GM21367 (cell line): ENCODE data around the gene ANKLE1.
A peak's percentile ranks its signal among the peaks of the same experiment; 100 is the strongest.
"Not testable (repeated sequence)": the region's sequence is repeated elsewhere in the genome, so short reads cannot be mapped to it uniquely, and the experiment has no call there.

Experiments used
- ATAC-seq: cut with Tn5 transposase; IDR thresholded peaks from one replicate; pipeline ENCODE4 v1.9.1; 2021; ENCODE audit not compliant: unreplicated experiment

Gene ANKLE1

DNA sequence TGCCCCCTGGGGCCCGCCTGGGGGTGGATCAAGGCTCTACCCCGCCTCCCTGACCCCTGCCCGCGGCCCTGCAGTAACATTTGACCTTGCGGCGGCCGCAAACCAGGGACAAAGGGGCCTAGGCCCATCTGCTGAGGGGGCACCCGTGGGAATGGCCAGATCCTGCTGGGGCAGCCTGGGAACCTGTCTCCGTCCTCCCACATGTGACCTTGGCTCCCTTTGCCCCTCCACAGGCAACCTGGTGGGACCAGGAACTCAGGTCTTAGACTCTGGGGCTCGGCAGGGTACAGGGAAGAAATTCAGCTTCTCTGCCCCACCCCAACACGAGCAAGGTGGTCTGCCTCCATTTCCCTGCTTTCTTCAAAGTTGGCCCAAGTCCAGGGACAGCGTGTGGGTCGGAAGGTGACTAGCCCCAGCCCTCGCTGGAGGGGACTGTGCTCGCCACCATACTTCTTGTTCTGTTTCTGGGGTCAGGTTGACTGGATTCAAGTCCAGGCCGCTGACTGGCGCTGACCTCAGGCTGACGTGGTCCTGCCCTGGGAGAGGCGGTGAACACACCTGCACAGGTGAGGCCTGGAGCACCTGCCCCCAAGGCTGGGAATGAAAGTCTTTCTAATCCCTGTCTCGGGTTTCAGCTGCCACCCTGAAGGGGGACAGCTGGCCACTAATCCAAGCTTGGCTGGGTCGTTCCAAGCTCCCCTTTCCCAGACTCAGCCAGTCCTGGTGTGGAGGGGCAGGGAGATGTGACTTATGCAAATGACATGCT is 33.5 kb upstream of the ANKLE1 start:
- no peak for ATAC-seq

DNA sequence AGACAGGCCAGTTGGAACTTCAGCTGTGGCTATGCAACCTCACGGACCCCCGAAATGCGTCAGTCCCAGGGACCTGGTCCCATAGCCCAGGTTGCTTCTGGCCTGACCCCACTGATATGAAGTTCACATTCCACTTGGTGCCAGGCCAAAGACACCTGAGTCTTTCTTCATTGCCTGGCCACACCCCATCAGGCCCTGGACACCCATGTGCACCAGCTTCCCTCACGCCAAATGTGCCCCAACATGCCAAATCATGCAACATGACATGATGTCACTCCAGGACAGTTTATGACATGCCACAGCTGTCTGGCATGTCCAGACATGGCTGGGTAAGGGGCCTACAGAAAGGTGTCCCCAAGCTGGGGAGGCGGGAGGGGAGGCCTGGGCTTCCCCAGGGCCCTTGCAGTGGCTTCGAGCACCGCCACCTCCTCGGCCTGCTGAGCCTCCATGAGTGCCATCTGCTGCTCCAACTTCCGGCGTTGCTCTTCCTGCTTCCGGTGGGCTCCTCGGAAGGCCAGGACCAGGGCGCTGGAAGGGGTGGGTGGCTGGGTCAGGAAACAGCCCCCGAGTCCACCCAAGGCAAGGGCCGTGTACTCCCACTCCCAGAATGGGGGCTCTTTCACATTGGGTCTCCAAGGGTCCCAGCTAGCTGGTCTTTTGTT is 31.7 kb upstream of the ANKLE1 start:
- ATAC-seq: no peak

DNA sequence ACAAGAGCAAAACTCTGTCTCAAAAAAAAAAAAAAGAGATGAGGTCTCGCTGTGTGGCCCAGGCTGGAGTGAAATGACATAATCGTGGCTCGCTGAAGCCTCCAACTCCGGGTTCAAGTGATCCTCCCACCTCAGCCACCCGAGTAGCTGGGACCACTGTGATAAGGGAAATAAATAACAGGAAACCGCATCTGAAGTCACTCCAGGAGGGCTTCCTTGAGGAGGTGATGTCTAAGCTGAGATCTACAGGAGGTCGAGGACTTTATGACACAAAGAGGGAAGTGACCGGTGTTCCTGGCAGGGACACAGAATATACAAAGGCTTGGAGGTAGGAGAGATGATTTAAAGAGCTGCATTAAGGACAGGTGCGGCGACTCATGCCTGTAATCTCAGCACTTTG is 27.1 kb upstream of the ANKLE1 start:
- ATAC-seq: no peak

DNA sequence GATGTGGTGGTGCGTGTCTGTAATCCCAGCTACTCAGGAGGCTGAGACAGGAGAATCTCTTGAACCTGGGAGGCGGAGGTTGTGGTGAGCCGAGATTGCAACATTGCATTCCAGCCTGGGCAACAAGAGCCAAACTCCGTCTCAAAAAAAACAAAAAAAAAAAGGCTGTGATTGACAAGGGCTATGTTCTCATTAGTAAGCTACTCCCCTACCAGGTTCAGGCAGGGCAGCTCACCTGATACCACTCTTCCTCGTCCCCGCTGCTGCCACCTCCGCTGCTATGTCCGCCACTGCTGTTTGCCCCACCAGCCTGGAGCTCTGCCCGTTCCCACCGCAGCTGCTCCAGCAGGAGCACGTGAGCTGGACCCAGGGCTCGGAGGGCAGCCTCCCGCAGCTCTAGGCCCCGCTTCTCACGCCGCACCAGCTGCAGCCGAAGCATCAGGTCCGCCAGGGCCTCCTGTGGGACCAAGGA is 26.5 kb upstream of the ANKLE1 start:
- ATAC-seq: no peak

DNA sequence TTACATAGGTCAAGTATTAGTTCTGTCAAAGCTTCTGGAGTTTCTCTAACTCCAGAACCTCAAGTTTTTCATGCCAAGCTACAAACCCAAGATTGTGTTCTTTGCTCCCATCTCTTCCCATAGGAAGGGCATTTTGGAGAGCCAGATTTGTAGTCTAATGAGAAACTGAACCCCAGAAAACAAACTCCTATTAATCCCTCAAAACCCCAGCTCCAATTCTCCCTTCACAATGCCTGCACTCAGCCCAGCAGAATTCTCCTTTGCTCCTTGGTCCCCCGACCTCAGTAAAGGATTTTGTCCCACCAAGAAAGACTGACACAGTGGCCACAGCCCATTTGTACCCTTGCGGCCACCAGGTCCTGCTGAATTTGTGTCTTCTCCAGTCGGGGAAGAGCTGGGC is 25.6 kb upstream of the ANKLE1 start:
- ATAC-seq: no peak

DNA sequence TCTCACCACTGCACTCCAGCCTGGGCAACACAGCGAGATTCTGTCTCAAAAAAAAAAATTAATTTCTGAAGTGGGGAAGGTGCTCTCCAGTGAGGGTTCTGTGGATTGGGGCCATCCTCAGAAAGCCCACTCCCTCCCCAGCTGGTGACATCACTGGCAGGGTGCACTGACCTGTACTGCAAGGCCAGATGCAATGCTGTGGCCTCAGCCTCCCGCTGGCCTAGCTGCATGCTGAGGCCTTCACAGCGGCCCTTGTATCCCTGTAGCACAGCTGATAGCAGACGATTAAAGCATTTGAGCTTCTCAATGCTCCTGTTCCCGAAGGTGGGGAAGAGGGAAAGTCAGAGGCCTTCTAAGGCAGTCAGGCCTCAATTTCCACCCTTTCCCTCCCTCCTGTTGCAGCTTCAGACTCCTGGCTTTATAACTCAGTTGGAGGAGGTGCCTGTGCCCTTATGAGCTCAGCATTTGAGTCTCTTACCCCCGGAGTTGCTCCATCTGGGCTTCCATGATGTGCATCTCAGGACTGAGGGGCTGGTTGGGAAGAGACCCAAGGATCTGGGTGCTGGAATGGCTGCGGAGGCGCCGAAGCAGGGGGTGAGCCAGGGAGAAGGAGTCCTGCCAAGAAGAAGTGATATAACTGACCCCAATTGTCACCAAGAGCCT is 22.5 kb upstream of the ANKLE1 start:
- no peak for ATAC-seq

DNA sequence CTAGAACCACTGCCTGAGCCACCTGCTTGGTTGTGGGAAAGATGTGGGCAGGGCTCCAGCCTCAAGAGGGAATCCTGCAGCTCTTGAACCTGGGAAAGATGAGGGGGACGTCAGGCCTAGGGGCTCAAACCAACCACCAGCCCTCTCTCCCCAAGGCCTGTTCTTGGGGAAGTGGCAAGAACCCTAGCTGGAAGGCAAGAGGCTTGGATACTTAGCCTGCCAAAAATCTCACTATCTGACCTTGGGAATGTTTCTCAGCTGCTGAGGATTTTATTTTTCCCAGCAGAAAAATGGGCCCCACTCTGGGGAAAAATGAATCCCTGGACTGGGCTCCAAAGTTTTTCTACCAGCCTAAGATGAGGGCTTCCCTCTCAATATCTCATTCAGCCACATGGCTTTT is 21.8 kb upstream of the ANKLE1 start:
- ATAC-seq: no peak

DNA sequence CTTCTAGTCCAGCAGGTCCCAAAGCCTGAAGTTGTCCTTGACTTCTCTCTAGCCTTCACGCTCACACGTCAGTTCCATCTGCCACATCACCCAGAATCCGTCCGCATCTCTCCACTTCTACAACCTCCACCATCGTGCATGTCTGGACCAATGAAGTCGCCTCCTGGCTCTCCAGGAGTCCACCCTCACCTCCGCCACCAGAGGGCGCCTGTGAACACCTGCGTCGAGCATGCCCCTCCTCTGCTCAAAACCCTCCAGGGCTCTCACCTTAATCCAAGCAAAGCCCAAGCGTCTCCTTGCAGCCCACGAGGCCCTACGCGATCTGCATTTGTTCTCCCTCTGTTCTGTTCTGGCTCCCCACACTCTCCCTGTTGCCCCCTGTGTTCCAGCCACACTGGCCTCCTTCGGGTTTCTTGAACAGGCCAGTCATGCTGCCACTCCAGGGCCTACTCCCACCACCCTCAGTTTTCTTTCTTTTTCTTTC is 20.8 kb upstream of the ANKLE1 start:
- ATAC-seq: no peak

DNA sequence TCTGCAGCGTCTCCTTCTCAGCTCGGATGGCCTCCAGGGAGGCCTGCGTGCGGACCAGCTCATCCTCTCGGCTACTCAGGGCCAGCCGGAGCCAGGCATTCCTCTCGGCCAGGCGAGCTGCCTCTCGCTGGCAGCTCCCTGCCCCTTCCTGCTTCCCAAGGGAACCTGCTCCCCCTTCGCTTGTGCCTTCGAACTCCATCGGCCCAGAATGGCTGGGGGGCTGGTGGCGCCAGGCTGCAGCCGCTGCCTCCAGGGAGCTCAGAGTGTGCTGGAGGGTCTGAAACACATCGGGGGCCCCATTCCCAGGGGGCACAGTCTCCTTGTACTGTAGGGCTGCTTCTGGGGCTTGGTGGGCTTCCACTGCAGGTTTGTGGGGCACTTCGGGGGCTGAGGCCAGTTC is 19.1 kb upstream of the ANKLE1 start:
- ATAC-seq: no peak

DNA sequence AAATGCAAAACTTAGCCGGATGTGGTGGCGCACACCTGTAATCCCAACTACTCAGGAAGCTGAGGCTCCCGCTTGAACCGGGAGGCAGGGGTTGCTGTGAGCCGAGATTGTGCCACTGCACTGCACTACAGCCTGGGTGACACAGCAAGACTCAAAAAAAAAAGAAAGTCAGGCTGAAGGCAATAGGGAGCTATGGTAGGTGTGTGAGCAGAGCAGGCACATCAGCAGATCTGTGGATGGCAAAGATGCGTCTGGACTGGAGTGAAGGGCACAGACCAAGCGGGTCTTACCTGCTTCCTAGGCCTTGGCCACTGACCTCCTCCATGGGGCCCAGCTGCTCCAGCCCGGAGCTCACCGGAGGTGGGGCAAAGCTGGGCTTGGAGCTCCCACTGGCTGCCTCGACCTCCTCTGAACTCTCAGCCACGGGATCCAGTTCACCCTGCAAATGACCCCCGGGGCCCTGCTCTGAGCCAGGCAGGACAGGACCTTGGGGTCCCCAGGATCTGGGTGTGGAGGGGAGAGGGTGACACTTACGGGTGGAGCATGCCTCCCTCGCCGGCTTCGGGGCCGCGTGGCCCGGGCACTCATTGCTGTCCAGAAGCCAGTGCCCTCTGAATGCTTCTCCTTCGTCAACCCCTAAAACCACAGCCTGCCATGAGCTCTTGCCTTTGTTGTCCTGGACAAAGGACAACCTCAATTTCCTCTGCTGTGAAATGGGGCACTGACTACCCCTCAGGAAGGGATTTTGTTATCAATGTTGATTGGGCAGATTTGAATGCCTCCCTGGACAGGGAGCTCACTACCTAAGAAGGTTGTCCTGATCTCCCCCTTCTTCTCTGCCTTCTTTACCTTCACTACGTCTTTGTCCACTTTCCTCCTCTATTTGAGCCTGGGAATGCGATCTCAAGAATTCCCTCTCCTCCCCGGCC is 17.7 kb upstream of the ANKLE1 start:
- no peak for ATAC-seq

DNA sequence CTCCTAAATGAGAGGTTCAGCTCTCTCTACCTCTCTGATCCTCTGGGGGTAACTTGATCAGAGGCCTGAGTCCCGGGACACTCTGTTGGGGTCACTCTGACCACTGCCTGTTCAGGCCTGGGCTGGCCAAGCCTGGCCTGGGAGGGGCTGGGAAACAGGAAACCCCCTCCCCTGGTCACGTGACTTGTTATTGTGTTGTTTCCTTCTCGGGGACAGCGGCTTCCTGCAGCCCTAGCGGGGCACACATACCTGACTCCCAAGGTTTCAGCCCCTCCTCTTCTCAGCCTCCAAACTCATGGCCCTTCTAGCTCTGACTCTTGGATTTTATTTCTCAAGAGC is 17.1 kb upstream of the ANKLE1 start, which contains the start of gene USHBP1:
Gene USHBP1 (minus strand): TSS at position 105 of the 339 bp plus-strand sequence. CDS start 446 bp downstream, outside the sequence.
- ATAC-seq: no peak

DNA sequence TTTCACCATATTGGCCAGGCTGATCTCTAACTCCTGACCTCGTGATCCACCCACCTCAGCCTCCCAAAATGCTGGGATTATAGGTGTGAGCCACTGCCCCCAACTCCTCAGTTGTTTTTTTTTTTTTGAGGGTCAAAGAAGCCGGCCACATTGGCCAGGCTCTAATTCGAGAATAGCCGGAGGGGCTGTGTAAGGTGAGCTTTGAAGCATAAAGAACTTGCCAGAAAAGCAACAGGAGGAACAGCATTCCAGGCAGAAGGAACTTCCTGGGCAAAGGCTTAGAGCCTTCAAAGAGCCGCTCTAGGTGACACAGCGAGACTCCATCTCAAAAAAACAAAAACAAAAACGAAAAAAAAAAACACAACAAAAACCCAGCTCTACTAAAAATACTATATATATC is 15.7 kb upstream of the ANKLE1 start:
- ATAC-seq: no peak

DNA sequence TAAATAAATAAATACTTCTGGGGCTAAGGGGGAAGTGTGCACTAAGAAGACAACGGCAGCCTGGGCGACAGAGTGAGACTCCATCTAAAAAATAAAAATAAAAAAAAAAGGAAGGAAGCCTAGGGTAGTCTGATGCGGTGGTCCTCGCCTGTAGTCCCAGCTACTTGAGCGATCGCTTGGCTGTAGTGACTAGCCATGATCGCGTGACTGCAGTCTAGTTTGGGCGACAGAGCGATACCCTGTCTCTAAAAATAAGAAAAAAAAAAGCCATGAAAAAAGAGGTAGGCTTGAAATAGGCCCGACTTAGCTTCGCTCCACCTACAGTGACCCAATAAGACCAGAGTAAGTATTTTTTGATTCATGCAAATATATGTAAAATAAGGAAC is 15.1 kb upstream of the ANKLE1 start:
- ATAC-seq: peak; percentile 17

DNA sequence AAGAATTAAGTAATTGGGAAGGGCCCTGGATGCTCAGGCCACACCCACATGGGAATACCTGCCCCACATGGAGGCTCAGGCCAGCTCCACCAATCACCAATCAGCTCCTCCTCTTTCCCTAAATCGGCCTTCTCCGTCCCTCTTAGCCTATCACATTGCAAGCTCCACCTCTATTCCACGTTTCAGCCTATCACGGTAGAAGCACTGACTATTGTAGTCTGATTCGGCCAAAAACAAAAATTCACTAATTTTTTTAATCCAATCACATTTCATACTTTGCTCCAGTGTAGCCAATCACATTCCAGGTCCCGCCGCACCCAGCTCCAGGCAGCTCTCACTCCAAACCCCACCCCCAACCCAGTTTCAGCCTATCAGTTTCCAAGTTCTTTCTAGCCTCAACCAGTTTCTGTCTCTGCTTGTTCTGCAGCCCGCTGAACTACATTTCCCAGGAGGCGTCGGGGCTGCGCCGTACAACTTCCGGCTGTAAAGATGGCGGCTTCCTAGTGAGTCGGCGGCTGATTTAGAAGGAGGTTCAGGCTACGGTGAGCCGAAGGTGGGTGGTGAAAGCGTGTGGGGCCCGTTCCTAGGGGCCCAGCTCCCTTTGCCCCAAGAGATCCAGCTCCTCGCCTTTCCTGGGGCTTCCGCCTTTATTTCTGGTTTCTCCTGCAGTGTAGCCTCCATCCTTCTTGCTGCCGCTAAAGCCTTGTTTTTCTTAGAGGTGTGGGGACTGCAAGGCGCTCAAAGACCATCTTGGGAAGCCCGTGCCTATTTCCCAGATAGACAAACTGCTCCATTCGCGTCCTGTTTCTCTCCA is 14.5 kb upstream of the ANKLE1 start, which contains the start of gene BABAM1:
Gene BABAM1 (plus strand): TSS at position 469 of the 814 bp plus-strand sequence. CDS start 1,364 bp downstream, outside the sequence.
- peak; percentile 85 for ATAC-seq

DNA sequence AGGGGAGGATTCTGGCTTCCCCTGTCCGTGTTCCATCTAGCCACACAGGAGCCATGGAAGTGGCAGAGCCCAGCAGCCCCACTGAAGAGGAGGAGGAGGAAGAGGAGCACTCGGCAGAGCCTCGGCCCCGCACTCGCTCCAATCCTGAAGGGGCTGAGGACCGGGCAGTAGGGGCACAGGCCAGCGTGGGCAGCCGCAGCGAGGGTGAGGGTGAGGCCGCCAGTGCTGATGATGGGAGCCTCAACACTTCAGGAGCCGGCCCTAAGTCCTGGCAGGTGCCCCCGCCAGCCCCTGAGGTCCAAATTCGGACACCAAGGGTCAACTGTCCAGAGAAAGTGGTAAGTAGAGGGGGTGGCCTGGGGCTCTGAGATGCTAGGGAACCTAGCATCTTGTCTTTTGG is 12.9 kb upstream of the ANKLE1 start:
- ATAC-seq: no peak

DNA sequence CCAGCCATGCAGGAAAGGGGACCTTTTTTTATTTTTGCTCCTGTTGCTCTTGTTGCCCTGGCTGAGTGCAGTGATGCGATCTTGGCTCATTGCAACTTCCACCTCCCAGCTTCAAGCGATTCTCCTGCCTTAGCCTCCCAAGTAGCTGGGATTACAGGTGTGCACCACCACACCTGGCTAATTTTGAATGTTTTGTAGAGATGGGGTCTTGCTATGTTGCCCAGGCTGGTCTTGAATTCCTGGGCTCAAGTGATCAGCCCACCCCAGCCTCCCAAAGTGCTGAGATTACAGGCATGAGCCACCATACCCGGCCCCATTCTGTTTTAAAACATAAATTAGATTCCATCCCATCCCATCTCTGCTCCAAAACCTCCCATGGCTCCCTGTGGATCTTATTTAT is 6.8 kb upstream of the ANKLE1 start:
- not testable (repeated sequence) for ATAC-seq

DNA sequence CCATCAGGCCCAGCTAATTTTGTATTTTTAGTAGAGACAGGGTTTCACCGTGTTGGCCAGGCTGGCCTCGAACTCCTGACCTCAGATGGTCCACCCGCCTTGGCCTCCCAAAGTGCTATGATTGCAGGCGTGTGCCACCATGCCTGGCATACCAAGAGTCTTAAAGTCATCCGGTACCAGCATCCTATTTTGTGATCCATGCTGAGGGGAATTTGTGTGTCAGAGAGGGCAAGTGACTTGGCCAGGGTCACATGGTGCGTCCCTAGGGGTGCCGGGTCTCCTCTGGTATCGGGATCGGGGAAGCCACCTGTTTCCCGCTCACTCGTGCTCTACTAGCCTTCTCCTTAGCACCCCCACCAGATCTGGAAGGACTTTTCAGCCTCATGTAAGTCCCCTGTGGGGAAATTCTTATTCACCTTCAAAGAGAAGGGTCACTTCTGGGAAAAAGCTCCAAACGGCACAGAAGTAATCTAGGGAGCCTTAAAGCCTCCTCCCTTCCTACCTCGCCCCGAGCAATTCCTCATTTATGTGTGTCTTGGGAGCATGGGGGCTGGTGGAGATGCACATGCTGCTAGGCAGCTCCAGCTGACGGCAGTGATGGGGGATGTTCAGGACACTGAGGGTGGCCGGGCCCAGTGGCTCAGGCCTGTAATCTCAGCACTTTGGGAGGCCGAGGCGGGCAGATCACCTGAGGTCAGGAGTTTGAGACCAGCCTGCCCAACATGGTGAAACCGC is 6.1 kb upstream of the ANKLE1 start:
- no peak for ATAC-seq

DNA sequence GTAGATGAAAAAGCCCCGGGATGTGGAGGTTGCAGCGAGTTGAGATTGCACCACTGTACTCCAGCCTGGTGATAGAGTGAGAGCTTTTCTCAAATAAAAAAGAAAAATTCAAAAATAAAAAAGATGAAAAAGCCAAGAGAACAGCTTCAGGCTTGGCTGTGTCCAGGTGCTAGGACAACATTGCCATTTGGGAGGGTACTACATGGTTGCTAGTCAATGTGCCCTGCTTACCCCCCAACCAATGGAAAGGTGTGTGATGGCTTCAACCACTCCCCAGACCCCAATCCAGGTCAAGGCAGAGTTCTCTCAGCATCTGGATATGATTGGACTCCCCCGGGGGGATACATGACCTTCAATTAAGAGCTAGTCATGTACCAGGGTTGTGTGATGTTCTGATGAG is 2.3 kb upstream of the ANKLE1 start:
- no peak for ATAC-seq

DNA sequence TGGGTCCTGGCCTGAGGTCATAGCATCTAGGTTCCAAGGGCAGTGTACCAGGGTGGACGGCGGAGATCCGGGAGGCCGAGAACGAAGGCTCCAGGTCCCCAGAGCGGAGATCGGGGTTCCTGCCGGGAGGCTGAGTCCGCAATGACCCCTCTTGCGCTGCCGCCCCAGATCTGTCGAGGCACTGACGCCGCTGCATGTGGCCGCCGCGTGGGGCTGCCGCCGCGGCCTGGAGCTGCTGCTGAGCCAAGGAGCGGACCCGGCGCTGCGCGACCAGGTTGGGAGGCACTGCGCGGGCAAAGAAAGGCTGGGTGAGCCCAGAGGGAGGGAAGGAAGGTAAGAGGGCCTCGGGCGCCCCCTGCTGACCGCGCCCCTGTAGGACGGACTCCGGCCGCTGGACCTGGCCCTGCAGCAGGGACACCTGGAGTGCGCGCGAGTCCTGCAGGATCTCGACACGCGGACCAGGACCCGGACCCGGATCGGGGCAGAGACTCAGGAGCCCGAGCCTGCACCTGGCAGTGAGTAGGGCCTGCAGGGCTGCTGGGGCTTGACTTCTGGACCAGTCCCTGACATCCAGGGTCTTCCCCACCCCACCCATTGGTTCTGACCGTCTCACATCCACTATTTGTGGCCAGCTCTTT is 906 bp downstream of the ANKLE1 start:
- ATAC-seq: no peak
